Measurements from ENCODE around the gene SNAP47. TPM values are rescaled to one million over a fixed set of nuclear protein-coding genes. Genes with fewer than 3 reads are reported as not detected.

The SNAP47 gene
- total RNA-seq, 1 donor from 2014 or later, result 52.8 TPM

DNA sequence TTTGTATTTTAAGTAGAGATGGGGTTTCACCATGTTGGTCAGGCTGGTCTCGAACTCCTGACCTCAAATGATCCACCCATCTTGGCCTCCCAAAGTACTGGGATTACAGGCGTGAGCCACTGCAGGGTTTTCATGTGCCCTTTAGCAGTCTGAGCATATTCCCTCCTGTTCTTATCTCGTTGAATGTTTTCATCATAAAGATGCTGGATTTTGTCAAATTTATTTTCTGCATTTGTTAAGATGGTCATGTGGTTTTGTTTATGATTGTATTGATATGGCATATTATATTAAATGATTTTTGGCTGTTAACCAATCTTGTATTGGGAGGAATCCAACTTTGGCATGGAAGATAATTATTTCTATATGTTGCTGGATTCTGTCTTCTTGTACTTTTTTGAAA, 8.9 kb upstream of the SNAP47 start:
- Histone ChIP-seq H3K27ac (no peak overlapping the region), H2AFZ (replicated peaks) (no peak overlapping the region), H4K20me1 (ENCODE audit: low read depth) (peaks cover 22% of the 10 kb centered on the region), H3K79me2 (ENCODE audit: low read depth) (no peaks in the 10 kb centered on the region), H3K9me3 (ENCODE audit: low read depth) (no peaks in the 10 kb centered on the region), H3K36me3 (no peaks in the 10 kb centered on the region), H3K9ac (no peak overlapping the region), H3K4me3 (no peak overlapping the region), H3K4me1 (peaks cover 6% of the 10 kb centered on the region), H3K27me3 (peaks cover 5% of the 10 kb centered on the region), H3F3A (ENCODE audit: low read depth) (peaks cover 29% of the 10 kb centered on the region), H3K4me2 (no peak overlapping the region)
- Mint-ChIP-seq H3K27me3 (ENCODE audit: insufficient read depth, low read depth) (peaks cover 5% of the 10 kb centered on the region), H3K36me3 (no peaks in the 10 kb centered on the region), H3K4me1 (peaks cover 24% of the 10 kb centered on the region), H3K27ac (no peak overlapping the region), H3K9me3 (peaks cover 7% of the 10 kb centered on the region), H3K4me3 (no peak overlapping the region)
- DNase-seq (ENCODE audit: low spot score), result no peak
- TF ChIP-seq EZH2 (IDR thresholded peaks at IDR 0.05), result no peak
- no peak for TF ChIP-seq EZH2phosphoT487 (IDR thresholded peaks at IDR 0.05)
- TF ChIP-seq, protein P1, sequence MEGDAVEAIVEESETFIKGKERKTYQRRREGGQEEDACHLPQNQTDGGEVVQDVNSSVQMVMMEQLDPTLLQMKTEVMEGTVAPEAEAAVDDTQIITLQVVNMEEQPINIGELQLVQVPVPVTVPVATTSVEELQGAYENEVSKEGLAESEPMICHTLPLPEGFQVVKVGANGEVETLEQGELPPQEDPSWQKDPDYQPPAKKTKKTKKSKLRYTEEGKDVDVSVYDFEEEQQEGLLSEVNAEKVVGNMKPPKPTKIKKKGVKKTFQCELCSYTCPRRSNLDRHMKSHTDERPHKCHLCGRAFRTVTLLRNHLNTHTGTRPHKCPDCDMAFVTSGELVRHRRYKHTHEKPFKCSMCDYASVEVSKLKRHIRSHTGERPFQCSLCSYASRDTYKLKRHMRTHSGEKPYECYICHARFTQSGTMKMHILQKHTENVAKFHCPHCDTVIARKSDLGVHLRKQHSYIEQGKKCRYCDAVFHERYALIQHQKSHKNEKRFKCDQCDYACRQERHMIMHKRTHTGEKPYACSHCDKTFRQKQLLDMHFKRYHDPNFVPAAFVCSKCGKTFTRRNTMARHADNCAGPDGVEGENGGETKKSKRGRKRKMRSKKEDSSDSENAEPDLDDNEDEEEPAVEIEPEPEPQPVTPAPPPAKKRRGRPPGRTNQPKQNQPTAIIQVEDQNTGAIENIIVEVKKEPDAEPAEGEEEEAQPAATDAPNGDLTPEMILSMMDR (IDR thresholded peaks at IDR 0.05), result no peak

DNA sequence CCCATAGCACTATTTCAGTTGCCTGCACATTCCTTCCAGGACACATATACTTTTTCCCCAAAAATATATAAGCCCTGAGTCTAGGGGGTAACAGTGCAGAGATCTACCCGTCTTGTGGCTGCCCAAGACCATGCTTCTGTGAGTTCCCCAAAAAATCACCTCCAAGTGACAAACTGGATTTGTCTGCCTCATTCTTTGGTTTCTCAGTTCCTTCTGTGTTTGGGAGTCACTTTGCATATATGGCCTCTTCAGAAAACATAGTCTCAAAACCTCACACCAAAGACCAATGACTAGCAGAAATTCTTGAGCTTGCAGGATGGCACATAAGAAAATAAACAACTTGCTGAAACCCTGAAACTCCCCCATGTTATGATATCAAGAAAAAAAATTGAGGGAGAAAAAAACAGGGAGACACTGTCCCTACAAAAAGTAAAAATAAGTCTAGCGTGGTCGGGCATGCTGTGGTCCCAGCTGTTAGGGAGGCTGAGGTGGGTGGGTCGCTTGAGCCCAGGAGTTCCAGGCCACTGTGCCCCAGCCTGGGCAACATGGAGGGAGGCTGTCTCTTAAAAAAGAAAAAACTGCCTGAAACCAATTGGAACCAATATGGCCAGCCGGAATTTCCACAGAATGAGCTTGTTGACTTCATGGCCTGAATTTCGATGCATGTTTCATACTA, 8.2 kb upstream of the SNAP47 start:
- no peak overlapping the region for H3K4me2 ChIP-seq
- H3K27me3 ChIP-seq, result peaks cover 5% of the 10 kb centered on the region
- peaks cover 5% of the 10 kb centered on the region for H3K27me3 Mint-ChIP-seq (ENCODE audit: insufficient read depth, low read depth)
- H3K9me3 Mint-ChIP-seq, result peaks cover 2% of the 10 kb centered on the region
- no peaks in the 10 kb centered on the region for H3K36me3 Mint-ChIP-seq
- no peak overlapping the region for H3K9ac ChIP-seq
- H3K4me3 ChIP-seq, result no peak overlapping the region
- H2AFZ ChIP-seq (replicated peaks), result no peak overlapping the region
- H3K9me3 ChIP-seq (ENCODE audit: low read depth), result no peaks in the 10 kb centered on the region
- H3K79me2 ChIP-seq (ENCODE audit: low read depth), result no peaks in the 10 kb centered on the region
- H3F3A ChIP-seq (ENCODE audit: low read depth), result peaks cover 29% of the 10 kb centered on the region
- TF ChIP-seq EZH2 (IDR thresholded peaks at IDR 0.05), result no peak
- TF ChIP-seq, protein P1 (IDR thresholded peaks at IDR 0.05), result no peak
- no peak for TF ChIP-seq EZH2phosphoT487 (IDR thresholded peaks at IDR 0.05)
- H4K20me1 ChIP-seq (ENCODE audit: low read depth), result peaks cover 22% of the 10 kb centered on the region
- no peak overlapping the region for H3K27ac Mint-ChIP-seq
- H3K4me3 Mint-ChIP-seq, result peak overlapping the region; percentile 86
- no peak overlapping the region for H3K27ac ChIP-seq
- no peaks in the 10 kb centered on the region for H3K36me3 ChIP-seq
- H3K4me1 ChIP-seq, result peaks cover 6% of the 10 kb centered on the region
- no peak for DNase-seq (ENCODE audit: low spot score)
- peaks cover 24% of the 10 kb centered on the region for H3K4me1 Mint-ChIP-seq

DNA sequence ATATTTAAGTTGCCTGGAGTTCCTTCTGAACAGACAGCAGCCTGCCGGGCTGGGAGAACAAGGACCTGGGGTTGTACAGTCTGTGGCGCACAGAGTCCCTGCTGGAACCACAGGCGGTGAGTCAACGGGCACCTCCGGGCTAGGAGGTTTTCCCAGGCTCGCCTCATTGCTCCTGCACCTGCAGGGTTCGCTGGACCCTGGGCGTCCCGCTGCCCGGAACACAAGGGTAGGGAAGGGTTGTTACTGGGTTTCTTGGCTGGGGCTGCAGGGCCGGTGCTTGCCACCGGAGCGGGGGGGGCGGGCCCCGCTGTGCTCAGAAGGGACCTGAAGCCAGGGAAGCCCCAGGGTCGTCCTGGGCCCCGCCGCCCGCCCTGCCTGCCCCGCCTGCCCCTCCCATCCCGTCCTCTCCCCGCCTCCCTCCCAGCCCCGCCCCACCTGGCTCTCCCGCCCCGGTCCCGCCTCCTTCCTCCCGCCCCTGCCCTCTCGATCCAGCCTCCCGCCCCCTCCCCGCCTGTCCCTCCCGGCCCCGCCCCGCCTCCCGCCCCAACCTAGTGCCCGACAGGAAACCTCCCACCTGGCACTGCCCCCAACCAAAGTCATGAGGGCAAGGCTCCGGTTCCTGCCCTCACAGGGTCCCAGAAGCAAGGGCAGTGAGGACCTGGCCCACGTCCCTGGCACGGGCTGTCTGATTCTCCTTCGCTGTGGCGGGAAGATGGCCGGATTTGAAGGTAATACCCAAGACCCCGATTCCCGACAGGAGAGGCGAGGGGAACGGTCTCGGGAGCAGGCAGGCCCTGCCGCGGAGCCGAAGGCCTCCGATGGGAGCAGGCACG, 7.0 kb upstream of the SNAP47 start:
- H3K4me1 Mint-ChIP-seq, result peaks cover 24% of the 10 kb centered on the region
- Histone ChIP-seq H3K27ac (no peak overlapping the region), H3K4me1 (peaks cover 6% of the 10 kb centered on the region), H3K4me2 (peak overlapping the region; percentile 91), H2AFZ (replicated peaks) (peak overlapping the region; percentile 93), H3K79me2 (ENCODE audit: low read depth) (no peaks in the 10 kb centered on the region), H4K20me1 (ENCODE audit: low read depth) (peaks cover 22% of the 10 kb centered on the region), H3F3A (ENCODE audit: low read depth) (peaks cover 29% of the 10 kb centered on the region), H3K9me3 (ENCODE audit: low read depth) (no peaks in the 10 kb centered on the region), H3K27me3 (peaks cover 5% of the 10 kb centered on the region), H3K9ac (peak overlapping the region; percentile 49), H3K4me3 (peak overlapping the region; percentile 67), H3K36me3 (no peaks in the 10 kb centered on the region)
- DNase-seq (ENCODE audit: low spot score), result peak; percentile 89
- peaks cover 3% of the 10 kb centered on the region for H3K27me3 Mint-ChIP-seq (ENCODE audit: insufficient read depth, low read depth)
- H3K4me3 Mint-ChIP-seq, result peak overlapping the region; percentile 88
- H3K36me3 Mint-ChIP-seq, result no peaks in the 10 kb centered on the region
- no peak for TF ChIP-seq EZH2 (IDR thresholded peaks at IDR 0.05)
- TF ChIP-seq, protein P1 (IDR thresholded peaks at IDR 0.05), result no peak
- TF ChIP-seq EZH2phosphoT487 (IDR thresholded peaks at IDR 0.05), result no peak
- peak overlapping the region; percentile 79 for H3K27ac Mint-ChIP-seq
- no peaks in the 10 kb centered on the region for H3K9me3 Mint-ChIP-seq
